LHCN-M2 (cell line): ENCODE measurements around the gene NHLH1. TPM values are rescaled to one million over a fixed set of nuclear protein-coding genes. Genes with fewer than 3 reads are reported as not detected.

Source experiments
- DNase-seq: peaks from one replicate; pipeline ENCODE4 v3.0.0-alpha.2; 2012; ENCODE audit warnings: low read depth
- polyA plus RNA-seq: library from polyadenylated mRNA; unstranded; fragments of >200 nt; gene quantifications from one replicate; pipeline ENCODE4 v1.2.1, GENCODE V29; 2012; ENCODE audit warnings: missing spikeins
- total RNA-seq: library from RNA; depleted of rRNA; stranded (reverse); fragments of >200 nt; gene quantifications from 2 replicates; pipeline ENCODE4 v1.2.3, GENCODE V29; 2014; rRNA removed

Gene NHLH1
- total RNA-seq: 0.13 TPM in 1 of 2 replicates, not detected in the other
- 0.04 TPM for polyA plus RNA-seq

DNA sequence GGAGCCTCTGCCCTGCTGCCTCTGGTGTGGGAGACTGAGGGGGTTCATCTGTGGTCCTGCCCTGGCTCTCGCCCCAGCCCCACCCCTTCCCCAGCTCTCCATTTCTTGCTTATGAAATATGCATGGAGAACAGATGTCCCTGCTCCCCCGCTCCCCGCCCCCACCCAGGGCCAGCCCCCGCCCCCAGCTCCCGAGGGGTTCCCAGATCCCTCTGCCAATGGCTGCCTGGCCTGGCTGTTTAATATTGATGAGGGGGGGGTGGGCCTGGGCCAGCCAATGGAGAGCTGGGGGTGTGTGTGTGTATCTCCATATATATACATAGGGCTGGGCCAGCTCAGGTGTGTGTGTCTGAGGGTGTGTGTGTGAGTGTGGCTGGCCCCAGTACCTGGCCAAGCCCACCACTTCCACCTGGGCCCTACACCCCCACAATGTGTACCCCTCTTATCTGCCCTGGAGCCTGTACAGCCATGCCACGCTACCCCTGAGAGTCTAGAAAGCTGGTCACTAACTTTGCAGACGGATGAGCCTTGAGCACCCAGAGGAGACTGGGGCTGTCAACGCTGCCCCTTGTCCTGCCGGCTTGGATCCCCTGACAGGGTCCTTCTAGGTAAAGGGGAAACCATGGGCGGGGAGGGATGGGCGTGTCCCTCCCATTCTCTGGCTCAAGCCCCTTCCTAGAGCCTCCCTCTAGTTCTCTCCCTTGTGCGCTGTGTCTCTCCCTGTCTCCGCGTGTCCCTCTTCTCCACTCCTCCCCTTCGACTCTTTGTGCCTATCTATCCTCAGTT lies at the start of gene NHLH1:
Gene NHLH1, plus strand, starts transcription at position 341 of the 785 bp plus-strand sequence. CDS start 3,661 bp downstream, outside the sequence.
- no peak for DNase-seq

- DNase-seq: no peak
These were observed 44.0 kb upstream of the NHLH1 start for GRCh38 chr1:160322831-160323230.

- DNase-seq: no peak
These were observed 41.6 kb upstream of the NHLH1 start for GRCh38 chr1:160325252-160325651.

DNA sequence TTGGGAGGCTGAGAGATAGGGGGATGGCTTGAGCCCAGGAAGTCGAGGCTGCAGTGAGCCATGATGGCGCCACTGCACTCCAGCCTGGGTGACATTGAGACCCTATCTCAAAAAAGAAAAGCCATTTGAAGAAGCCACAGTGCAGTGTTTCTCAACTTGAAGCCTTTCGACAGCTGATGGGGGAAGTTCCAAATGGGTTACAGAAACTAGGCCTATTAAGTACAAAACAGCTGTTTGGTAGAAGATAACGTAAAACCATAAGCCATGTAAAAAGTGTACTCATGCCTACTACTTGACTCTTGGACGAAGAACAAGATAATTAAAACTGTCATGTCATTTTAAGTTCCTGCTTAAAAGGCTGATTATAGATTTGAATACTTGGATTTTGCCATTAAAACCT lies 40.5 kb upstream of the NHLH1 start:
- peak; percentile 40 for DNase-seq

GRCh38 chr1:160328184-160328583 lies 38.7 kb upstream of the NHLH1 start:
- no peak for DNase-seq

GRCh38 chr1:160330119-160330518 lies 36.8 kb upstream of the NHLH1 start:
- no peak for DNase-seq

GRCh38 chr1:160332516-160332915 lies 34.4 kb upstream of the NHLH1 start:
- no peak for DNase-seq

GRCh38 chr1:160338580-160338979 lies 28.3 kb upstream of the NHLH1 start:
- no peak for DNase-seq

DNA sequence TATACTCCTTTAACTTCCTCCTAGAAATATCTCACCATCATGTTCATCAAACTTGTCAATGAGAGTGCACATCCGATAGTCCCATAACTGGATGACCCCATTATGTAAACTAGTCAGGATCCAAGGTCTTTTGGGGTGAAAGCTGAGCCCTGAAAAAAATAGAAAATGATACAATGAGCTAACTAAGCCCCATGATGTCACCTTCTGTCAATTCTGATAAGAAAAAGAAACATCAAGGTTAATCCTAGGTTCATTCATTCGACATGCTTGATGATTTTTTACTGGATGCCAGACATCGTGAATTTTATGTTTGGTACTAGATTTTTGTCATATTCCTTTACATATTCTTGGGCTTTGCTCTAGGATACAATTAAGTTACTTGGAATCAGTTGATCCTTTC lies 26.7 kb upstream of the NHLH1 start:
- no peak for DNase-seq

GRCh38 chr1:160340866-160341265 lies 26.0 kb upstream of the NHLH1 start:
- DNase-seq: no peak

DNA sequence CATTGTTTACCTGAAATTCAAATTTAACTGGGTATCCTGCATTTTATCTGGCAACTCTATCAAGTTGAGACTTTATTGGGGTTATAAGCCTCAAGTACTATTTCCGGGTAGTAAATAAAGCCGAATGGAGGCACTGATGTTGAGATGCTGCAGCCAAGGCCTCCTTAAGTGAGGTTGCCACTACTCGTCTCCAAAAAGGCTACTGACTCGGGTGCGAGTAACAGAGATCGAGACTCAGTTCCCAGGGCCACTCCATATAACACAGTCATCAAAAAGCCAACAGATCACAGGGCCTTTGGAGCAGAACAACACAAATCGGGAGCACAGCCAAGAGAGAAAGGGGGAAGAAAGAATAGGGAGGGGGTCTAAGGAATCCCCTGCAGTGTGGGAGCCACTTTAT lies 24.3 kb upstream of the NHLH1 start:
- no peak for DNase-seq

DNA sequence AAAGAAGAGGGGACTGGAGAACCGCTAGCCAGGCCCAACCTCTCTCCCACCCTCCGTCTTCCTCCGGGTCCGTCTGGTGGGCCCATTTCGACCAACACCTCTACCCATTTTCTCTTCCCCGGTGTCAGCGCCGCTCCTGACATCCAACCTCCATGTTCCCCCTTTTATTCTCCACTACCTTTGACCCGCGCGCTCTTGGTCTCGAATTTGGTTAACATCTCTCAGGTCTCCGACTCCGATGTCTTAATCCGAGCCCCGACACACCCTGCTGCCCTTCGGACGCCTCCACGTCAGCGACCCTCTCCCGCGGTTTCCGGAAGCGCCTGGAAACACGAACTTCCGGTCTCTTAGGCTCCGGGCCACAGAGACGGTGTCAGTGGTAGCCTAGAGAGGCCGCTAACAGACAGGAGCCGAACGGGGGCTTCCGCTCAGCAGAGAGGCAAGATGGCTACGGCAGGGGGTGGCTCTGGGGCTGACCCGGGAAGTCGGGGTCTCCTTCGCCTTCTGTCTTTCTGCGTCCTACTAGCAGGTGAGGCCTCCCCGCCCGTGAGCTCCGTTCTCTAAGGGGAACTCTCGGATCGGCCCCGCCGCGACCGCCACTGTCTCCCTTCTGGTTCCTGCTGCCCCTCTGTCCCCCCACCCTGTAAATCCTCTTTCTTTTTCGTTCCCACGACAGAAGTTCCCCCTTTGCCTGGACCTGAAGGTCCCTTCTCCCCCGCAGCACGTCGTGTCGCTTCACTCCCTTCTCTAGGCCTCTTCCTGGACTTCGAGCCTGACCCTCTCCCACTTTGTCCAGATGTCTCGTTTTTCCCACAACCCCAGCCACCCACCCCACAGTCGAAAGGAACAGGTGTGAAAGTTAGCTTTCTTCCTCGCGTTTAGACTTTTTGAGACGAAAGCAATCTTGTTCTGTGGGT lies 23.7 kb upstream of the NHLH1 start, which contains the start of the genes COPA and NCSTN:
Gene COPA, minus strand, starts transcription at position 298 of the 917 bp plus-strand sequence. Its CDS starts 80 bp downstream, at position 218.
Gene NCSTN, plus strand, starts transcription at position 431 of the 917 bp plus-strand sequence. Its CDS starts 14 bp downstream, at position 445.
- DNase-seq: peak; percentile 94

DNA sequence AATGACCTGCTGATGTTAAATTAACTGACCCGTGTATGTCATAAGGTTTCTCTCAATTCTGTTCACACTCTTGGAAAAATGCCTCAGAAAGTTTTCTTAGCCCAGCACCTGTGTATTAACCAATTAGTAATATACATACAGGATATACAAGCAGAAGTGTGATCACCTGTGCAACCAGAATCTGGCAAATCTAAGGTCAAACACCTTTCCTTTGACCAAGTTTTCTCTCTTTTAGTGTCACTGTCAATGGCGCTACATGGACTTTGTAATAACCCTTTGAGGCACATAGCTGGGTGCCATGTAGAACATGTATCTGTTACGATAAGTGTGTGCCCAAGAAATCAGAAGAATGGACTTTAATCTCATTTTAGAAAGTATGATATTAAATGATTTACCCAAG lies 22.6 kb upstream of the NHLH1 start:
- DNase-seq: no peak

- DNase-seq: no peak
These were observed 21.9 kb upstream of the NHLH1 start for GRCh38 chr1:160344936-160345335.

DNA sequence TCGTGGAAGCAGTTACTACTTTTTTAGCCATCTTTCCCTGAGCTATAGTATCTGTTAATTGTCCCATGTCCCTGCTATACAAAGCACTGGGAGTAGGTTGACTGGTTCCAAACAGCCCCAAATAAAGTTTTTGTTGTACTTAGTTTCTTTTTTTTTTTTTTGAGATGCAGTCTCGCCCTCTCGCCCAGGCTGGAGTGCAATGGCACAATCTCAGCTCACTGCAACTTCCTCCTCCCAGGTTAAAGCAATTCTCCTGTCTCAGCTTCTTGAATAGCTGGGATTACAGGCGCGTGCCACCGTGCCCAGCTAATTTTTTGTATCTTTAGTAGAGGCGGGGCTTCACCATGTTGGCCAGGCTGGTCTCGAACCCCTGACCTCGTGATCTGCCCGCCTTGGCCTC lies 20.4 kb upstream of the NHLH1 start:
- DNase-seq: no peak

GRCh38 chr1:160346958-160347357 lies 19.9 kb upstream of the NHLH1 start:
- no peak for DNase-seq

DNA sequence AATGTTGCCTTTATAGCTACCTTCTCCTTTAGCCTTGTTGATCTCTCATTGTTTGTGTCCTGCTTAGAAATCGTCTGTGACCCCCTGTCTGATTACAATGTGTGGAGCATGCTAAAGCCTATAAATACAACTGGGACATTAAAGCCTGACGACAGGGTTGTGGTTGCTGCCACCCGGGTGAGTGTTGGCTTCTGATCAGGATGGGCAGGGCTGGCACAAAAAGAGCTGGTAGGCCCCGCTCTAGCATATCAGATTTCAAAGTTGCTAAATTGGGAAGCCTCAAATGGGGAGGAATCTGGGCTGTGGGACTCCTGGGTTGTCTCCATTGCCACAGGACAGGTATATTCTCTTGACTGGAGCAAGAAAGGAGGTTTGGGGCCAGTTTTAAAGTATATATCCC lies 15.2 kb upstream of the NHLH1 start:
- no peak for DNase-seq

GRCh38 chr1:160352555-160352954 lies 14.3 kb upstream of the NHLH1 start:
- DNase-seq: no peak

- DNase-seq: peak; percentile 49
These were observed 13.6 kb upstream of the NHLH1 start for GRCh38 chr1:160353223-160353622.

- DNase-seq: no peak
These were observed 12.4 kb upstream of the NHLH1 start for GRCh38 chr1:160354388-160354985.

- DNase-seq: peak; percentile 37
These were observed 9.4 kb upstream of the NHLH1 start for GRCh38 chr1:160357286-160358002.
